LNCaP clone FGC (cell line): ENCODE results near the gene SCMH1.

Experiments
- DNase-seq: peaks from one replicate; pipeline ENCODE4 v3.0.0-alpha.2; 2011; ENCODE audit warnings: low read depth
- H3K4me3 ChIP-seq: 2 replicates; pipeline ENCODE4 v1.5.1; 2011; ENCODE audit warnings: mild to moderate bottlenecking, low read depth, low read length, control low read depth
- CTCF ChIP-seq: IDR thresholded peaks from 2 replicates; pipeline ENCODE4 v1.5.1; 2012; ENCODE audit warnings: mild to moderate bottlenecking; ENCODE audit not compliant: control insufficient read depth, insufficient read depth; ENCODE audit errors: extremely low read depth

The SCMH1 gene

GRCh38 chr1:41274752-41275545 is 32.8 kb upstream of the SCMH1 start:
- no peak for TF ChIP-seq CTCF
- H3K4me3 ChIP-seq: no peak overlapping the region
- DNase-seq: no peak

- no peak for TF ChIP-seq CTCF
- no peak overlapping the region for H3K4me3 ChIP-seq
- no peak for DNase-seq
Measured at GRCh38 chr1:41272601-41273000, 30.5 kb upstream of the SCMH1 start.

- H3K4me3 ChIP-seq: no peak overlapping the region
Measured at GRCh38 chr1:41268154-41268770, 26.2 kb upstream of the SCMH1 start.

GRCh38 chr1:41261926-41262618 is 20.0 kb upstream of the SCMH1 start:
- DNase-seq: no peak

More at GRCh38 chr1:41268154-41268770, 26.2 kb upstream of the SCMH1 start:
- peak; percentile 90 for TF ChIP-seq CTCF
- DNase-seq: no peak

GRCh38 chr1:41260768-41261167 is 18.7 kb upstream of the SCMH1 start:
- no peak for TF ChIP-seq CTCF
- H3K4me3 ChIP-seq: no peak overlapping the region
- no peak for DNase-seq

More at GRCh38 chr1:41261926-41262618, 20.0 kb upstream of the SCMH1 start:
- no peak for TF ChIP-seq CTCF
- H3K4me3 ChIP-seq: no peak overlapping the region

GRCh38 chr1:41259221-41259620 is 17.1 kb upstream of the SCMH1 start:
- H3K4me3 ChIP-seq: no peak overlapping the region
- DNase-seq: no peak
- no peak for TF ChIP-seq CTCF
